SH-SY5Y (cell line): ENCODE results near the gene PCDH9.

Experiments used
- GATA2 ChIP-seq: IDR thresholded peaks from 2 replicates; pipeline ENCODE4 v1.6.1; 2011; ENCODE audit warnings: mild to moderate bottlenecking, low read depth, low read length
- GATA3 ChIP-seq: IDR thresholded peaks from 2 replicates; pipeline ENCODE4 v1.6.1; 2011; ENCODE audit warnings: low read depth, mild to moderate bottlenecking, low read length, moderate library complexity

DNA sequence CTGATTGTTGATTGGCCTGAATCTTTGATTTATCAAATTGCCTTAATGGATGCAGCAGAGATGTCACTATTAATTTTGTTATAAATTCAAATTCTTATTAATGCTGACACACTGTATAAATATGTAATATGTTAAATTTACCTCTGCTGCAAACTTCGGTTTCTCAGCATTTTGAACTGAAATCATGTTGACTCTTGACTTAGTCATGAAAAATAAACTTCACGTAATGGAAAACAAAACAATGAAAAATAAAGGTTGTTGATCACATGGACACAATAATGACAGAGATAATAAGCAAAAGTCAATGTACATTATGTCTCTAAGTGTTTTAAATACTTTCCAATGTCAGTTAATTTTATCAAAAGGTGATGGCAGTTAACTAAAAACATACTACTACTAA, 827.6 kb downstream of the PCDH9 start:
- no peak for TF ChIP-seq GATA2
- no peak for TF ChIP-seq GATA3
